GM18508 (cell line): Measurements from ENCODE around the gene FTO.

ENCODE experiments used
- ATAC-seq: cut with Tn5 transposase; IDR thresholded peaks from one replicate; pipeline ENCODE4 v1.9.1; 2021; ENCODE audit warnings: moderate number of reproducible peaks; ENCODE audit not compliant: insufficient read depth, unreplicated experiment

Gene FTO

DNA sequence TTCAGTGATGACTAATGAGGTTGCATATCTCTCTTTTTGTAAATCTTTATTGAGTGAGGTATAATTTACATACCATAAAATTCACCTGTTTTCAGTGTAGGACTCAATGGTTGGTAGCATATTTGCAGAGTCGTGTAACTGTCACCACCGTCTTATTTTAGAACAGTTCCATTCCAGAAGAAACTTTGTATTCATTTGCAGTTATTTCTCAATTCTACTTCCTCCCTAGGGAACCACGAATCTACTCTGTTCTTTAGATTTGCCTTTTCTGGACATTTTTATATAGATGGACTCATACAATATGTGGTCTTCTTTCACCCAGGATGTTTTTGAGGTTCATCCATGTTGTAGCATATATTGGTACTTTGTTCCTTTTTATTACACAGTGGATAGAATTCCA, 3.7 kb downstream of the FTO start:
- ATAC-seq = no peak

DNA sequence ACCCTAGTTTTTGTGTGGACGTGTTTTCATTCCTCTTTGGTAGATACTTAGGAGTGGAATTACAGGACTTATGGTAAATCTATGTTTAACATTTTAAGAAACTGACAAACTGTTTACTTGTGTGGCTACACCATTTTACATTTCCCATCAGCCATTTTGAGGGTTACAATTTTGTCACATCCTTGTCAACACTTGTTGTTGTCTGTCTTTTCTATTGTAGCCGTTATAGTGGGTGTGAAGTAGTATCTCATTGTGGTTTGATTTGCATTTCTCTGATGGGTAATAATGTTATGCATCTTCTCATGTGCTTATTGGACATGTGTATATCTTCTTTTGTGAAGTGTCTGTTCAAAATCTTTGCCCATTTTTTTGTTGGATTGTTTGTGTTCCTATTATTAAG, 4.5 kb downstream of the FTO start:
- no peak for ATAC-seq

DNA sequence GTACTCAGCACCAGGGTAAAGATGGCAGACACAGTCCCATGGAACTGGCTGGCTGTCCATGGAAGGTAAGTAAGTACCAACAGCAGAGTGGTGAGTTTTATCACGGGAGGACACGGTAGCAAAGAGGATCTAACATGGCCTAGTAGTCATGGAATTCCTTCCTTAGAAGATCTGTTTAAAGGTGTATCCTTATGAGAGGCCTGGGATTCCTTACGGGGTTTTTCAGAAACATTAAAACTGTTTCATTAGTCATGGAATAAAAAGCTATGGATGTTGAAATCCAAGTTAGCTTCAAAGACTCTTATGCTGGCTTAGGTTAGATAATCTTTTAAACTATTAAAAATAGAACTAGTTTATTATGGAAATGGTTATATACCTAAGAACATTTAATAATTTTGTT, 7.4 kb downstream of the FTO start:
- ATAC-seq = no peak

DNA sequence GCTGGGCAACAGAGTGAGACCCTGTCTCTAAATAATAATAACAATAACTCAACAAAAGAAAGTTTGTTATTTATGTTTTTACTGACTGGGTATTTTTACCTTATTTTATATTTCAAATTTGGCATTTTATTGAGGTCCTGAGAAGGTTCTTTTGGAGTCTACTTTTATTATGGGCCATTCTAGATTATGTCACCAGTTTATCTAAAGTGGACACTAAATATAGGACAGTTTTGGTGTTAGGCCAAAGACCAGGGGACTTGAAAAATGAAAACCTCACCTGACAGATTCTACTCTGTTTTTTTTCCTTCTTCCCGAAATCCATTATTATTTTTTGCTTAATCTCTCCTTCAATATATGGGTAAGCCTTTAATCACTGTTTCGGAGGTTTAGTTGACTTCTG, 8.1 kb downstream of the FTO start:
- ATAC-seq = no peak

DNA sequence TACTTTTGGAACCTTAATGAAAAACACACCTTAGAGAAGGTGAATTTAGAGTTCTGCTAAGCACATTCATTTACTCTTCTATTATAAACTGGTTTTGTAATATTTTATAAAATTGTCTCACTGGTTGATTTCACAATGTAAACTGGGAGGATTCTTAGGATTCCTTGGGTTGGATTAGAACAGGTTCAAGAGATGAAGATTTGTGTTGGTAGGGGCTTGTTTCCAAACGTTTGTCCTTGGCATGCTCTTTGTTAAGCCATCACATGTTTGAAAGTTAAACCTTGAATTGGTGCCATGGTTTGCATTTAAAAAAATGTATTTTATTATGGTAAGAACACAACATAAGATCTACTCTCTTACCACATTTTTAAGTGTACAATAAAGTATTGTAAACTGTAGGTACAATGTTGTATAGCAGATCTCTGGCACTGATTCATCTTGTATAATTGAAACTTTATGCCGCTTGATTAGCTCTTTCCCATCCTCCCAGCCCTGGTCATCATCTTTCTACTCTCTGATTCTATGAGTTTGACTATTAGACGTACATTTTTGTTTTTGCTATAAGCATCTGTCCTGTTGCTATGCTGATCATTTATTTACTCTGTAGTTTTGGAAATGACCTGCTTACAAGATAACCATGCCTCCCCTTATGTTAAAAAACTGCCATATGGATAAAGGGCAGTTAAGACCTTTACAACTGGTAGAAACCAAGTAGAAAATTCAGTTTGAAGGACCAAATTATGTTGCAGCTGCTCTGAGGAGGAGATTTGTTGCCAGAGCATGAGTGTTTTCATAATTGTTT, 9.6 kb downstream of the FTO start:
- no peak for ATAC-seq

DNA sequence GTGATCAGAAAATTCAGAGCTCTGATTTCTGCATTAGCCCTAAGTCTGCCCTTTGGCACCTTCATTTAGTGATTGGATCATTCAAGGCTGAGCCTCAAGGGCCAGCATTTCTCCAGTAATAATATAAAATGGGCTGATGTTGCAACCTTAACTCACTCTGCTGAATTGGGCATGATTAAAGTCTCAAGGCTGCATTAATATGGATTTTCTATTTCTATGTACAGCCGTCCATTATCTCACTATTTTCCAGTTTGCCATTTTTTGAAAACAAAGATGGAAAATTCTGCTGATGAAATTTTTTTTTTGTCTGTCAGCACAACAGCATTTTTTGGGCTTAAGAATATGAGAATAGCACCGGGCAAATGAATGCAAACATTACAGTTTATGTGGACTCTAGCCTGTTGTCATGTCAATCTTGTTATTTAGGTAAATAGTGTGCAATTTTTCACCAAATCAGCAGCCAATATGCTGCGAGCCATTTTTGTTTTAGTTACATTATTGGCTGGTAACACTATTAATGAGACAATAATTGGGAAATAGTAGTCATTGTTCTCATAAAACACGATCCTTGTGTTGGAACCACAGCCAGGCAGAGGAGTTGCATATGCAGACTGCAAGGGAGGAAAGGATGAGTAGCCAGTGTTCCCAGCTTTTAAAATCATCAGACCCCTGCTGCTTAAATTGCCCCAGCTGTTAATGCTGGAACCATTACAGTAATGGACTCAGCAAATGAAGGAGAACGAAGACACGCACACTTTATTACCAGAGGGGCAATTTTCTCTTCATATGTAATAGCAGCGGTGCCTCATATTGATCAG, 10.5 kb downstream of the FTO start:
- ATAC-seq = no peak

DNA sequence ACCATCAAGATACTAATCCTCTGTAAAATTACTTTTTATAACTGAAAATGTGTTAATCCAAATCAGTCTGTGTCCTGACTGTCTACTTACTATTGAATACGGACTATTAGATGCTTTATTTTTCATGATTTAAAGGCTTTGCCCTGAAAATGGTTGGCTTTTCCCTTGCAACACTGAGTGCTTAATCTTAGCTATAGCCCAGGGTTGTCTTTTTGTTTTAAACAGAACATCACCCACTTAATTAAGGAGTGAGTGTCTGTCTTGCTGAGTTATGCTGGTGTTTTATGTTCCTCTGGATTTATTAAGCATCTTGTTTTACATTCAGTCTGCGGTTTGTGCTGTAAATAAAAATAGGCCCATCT, 11.0 kb downstream of the FTO start:
- ATAC-seq = no peak

DNA sequence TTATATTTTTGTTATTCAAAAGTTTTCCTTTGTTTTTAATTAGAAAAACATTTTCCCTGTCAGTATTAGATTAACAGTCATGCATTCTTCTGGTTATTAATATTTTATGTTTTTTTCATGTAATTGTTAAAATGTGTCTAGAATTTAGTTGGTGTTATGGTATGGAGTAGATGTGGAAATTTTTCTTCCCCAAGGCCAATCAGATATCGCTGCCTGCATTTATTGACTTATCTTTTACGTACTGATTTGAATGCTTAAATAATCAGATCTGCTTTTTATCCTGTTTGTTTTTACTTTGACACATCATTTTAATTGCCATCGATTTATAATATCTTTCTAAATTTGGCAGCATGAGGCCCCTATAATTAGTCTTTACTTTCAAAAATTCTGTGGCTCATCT, 13.6 kb downstream of the FTO start:
- ATAC-seq = no peak

DNA sequence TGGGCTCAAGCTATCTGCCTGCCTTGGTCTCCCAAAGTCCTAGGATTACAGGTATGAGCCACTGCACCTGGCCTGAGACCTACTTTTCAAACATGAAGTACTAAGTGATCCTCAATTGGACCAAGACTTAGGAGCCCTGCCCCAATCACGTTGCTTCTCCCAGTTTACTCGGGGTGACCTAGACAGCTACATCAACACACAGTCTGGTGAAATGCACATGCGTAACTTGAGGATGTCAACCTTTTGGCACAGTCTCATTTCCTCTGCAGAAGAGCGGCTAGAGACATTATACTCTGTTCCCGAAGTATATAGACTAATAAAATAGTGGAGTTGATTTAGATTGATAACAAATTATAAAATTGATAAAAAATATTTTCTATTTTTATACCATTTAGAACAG, 17.1 kb downstream of the FTO start:
- ATAC-seq = no peak

DNA sequence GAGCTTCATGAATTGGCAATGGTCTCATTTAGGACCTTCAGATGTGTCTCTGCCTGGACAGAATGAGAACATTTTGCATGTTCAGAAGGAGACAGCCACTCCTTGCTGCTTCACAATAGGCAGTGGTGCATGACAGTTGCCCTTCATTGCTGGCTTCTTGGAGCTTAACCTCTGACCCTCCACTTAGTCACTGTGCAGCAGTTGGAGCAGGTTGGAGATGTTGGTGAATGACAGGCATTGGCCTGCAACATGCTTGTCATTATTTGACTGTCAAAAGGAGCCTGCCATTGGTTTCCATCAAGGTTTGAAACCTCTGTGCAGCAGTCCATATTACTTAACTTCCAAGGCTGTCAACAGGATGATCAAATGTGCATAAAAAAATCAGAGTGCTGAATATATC, 22.7 kb downstream of the FTO start:
- ATAC-seq = no peak

DNA sequence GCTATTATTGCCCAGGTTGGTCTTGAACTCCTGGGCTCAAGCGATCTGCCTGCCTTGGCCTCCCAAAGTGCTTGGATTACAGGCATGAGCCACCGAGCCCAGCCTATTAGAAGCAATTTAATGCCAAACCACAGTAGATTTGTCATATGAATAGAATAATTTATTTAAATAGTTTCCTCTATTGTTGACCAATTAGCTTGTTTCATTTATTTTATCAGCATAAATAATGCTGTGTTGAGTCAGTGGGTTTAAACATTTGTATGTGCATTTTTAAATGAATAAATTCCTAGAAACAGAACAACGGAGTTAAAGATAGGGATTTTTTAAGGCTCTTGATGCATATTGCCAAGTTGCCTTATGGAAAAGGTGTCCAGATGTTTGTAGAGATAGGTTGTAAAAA, 26.7 kb downstream of the FTO start:
- no peak for ATAC-seq

DNA sequence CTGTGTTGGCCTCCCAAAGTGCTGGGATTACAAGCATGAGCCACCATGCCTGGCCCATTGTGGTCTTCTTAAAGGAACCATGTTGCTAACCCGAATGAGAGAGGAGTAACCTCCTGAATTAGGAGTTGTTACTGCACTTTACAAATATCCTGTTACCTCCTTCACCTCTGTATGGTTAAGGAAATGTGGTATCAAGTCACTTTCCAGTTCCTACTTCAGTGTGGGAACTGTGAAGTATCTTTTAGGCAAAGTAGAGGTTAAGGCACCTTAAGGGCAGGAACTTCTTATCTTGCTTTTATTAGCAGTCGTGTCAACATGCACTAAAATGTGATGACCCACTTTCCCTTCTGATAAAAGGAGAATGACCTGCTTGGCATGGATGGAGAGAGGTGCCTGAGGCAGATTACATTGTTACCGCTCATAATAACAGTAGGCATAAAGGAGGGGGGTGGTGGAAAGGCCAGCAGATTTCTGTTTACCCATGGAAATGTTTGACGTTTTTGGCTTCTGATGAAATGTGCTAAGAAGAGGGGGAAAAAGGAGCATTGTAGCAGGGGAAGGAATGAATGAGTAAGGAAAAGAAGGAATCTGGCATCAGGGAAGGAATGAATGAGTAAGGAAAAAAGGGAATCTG, 28.5 kb downstream of the FTO start:
- no peak for ATAC-seq

DNA sequence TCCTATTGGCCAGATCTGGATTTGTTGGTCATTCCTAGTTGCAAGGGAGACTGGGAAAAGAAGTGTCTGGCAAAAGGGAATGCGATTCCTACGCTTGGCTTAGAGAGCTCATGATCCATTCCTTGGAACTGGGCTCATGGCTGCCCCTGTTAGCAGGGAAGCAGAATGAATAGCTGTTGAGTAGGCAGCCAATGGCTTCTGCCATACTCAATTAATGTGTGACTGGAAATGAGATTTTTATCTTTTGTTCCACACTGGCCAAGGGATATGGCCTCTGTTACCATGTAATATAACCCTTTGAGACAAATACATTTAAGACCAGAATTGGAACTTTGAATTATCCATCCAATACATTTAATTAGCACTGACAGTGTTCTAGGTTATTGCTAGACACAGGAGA, 31.0 kb downstream of the FTO start:
- no peak for ATAC-seq

DNA sequence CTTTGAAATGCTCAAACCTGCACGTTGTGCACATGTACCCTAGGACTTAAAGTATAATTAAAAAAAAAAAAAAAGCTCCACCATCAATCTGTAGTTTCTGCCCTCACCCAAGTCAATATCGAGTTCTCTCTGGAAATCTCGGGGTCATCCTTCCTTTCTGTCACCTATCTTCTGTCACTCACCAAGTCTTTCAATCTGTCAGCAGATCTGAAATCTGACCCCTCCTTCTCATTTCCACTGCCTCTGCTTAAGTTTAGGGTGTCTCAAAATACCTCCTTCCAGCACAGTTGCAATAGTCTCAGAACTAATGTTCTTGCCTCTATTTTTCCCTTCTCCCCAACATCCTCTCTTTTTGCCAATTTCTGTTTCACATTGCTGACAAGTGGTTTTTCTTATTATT, 32.3 kb downstream of the FTO start:
- no peak for ATAC-seq

DNA sequence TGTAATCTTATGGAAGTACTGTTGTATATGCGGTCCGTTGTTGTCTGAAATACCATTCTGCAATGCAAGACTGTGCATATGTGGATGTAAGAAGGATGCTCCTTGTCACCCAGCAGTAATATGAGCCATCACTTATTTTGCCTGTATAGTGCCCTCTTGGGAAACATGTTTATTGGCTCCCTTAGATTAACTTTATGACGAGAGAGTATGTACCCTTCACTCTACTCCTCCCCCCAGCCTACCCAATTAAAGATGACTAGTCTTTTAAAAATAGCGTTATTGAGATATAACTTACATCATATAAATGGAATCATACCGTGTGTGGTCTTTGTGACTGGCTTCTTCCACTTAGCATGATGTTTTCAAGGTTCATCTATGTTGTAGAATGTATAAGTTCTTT, 33.6 kb downstream of the FTO start:
- no peak for ATAC-seq

DNA sequence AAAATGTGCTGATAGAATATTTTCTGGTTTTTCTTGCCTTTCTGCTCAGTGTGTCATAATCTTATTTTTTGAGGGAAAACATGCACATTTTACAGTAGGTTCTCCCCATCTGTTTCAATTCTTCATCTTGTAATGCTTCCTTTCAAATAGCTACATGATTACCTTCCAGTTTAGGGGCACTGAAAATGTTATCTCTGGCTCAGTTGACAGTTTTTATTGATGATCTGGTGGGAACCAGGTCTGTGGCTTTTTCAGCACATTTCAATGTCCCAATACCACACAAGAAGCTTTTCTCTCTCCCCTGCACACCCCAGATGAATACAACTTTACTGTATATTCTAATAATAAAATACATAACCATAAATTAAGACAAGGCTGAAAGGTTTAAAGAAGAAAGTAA, 36.5 kb downstream of the FTO start:
- ATAC-seq = no peak

DNA sequence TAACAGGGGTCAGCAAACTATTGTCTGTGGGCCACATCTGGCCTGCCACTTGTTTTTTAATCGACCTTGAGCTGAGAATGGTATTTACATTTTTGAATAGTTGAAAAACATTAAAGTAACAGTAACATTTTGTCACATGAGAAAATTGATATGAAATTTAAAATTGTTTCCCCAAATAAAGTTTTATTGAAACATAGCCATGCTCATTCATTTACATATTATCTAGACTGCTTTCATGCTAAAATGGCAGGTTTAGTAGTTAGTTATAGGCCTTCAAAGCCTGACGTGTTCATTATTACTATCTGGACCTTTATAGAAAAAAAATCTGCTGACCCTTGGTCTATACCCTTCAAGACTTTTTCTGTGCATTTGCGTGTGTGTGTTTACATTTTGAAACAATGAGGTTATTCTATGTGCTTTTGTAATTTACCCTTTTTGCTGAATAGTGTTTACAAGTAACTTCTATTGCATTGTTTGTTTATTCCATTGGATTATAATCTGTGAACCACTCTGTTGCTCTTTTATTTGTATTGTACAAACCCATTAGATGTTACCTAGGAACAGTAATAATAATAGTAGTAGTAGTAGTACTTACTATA, 37.1 kb downstream of the FTO start:
- ATAC-seq = no peak

DNA sequence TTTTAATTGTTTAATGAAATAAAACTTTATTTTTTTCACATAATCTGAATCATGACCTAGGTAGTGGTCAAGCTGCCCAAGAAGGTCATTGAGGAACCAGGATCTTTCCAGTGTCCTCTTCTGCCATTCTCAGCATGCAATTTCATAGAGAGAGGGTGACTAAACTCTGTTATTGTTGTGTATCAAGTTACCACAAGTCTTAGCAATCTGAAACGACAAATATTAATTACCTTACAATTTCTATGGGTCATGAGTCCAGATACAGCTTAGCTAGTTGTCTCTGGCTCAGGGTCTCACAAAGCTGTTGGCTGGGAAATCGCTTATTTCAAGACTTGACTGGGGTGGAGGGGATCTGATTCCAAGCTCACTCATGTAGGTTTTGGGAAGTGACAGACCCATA, 37.6 kb downstream of the FTO start:
- ATAC-seq = no peak

DNA sequence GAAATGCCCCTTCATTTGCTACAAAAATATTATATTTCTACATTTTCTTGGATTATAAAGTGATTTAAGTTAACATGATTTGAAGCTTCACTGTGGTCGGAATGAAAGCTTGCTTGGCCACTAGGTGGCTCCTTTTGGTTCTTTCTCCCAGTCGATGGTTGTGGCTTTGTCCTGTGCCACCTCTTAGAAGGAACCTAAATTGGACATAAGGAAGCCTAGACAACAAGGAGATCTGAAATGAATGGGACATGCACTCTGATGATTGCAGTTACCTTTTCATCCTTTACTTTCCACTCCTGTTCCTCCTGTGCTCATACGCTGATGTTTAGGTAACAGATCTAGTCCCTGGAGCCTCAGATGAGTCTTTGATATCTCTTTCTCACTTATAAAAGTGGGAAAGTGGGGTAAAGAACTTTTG, 39.2 kb downstream of the FTO start:
- no peak for ATAC-seq

DNA sequence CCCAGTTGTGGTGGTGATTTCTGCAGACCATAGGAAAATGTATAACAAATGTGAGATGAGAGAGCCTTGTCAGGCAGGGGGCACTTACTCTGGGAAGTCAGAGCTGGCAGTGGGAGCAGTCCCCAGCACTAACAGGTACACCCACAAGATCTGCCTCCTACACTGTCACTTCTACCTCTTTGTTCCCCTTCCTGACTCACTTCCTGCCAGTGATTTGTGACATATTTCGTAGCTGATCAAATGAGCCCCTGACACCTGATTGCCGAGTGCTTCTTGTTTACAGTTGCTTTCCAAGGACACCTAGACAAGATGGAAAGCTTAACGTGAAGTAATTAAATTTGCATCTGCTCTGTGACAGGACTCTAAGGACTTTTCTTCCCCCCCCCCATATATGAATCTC, 40.5 kb downstream of the FTO start:
- ATAC-seq = no peak

DNA sequence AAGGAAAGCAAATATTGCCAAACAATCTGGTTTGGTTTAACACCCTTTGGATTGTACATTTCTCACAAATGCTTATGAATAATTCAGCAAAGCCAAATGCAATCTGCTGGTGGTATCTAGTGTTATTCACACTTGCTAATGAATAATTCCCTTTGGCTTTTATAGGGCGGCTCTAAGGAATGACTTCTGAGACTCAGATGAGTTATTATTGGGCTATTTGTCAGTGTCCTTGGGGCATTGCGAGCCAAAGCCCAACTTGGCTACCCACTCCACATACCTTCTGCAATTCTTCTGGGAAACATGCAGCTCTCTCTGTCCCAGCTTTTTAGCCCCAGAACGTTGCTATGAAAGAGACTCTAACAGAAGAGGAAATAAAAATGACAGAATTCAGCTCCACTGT, 41.1 kb downstream of the FTO start:
- no peak for ATAC-seq
